Activated T-cell treated with anti-CD3 and anti-CD28 coated beads, Interleukin-2, amount 50 U/mL, for 72 hours (primary cell): ENCODE results near the gene OLFML2B. TPM values are rescaled to one million over a fixed set of nuclear protein-coding genes. Genes with fewer than 3 reads are reported as not detected.

Source experiments
- ATAC-seq, 2 donors: fragments of 150-1000 bp; cut with Tn5 transposase; replicated peaks in 1 of 2; 2 replicates each; pipeline ENCODE4 v1.10.0; 2021; ENCODE audit warnings: moderate library complexity in 2 of 2, mild to moderate bottlenecking in 1 of 2
- DNase-seq, 2 donors: peaks; one replicate each; pipeline ENCODE4 v3.0.0; 2021 to 2022; ENCODE audit warnings: mixed read lengths in 1 of 2
- H3K27ac Mint-ChIP-seq: one replicate; pipeline ENCODE4 v1.8.0; 2022; ENCODE audit warnings: mild to moderate bottlenecking, moderate library complexity, mixed read lengths
- H3K27me3 Mint-ChIP-seq: one replicate; pipeline ENCODE4 v1.8.0; 2022; ENCODE audit warnings: low read depth, mixed read lengths
- H3K36me3 Mint-ChIP-seq, 2 donors: one replicate each; pipeline ENCODE4 v1.8.0; 2022; ENCODE audit warnings: mixed read lengths in 2 of 2, mild to moderate bottlenecking in 1 of 2; ENCODE audit not compliant: insufficient read depth in 2 of 2
- H3K4me1 Mint-ChIP-seq: one replicate; pipeline ENCODE4 v1.8.0; 2022; ENCODE audit warnings: low read depth, mixed read lengths
- H3K4me3 Mint-ChIP-seq, 2 donors: one replicate each; pipeline ENCODE4 v1.8.0; 2022; ENCODE audit warnings: mild to moderate bottlenecking in 2 of 2, mixed read lengths in 2 of 2, moderate library complexity in 2 of 2
- H3K9me3 Mint-ChIP-seq, 2 donors: one replicate each; pipeline ENCODE4 v1.8.0; 2022; ENCODE audit warnings: mixed read lengths in 2 of 2
- total RNA-seq, 2 donors: library from RNA; stranded (reverse); gene quantifications; one replicate each; pipeline ENCODE4 v1.2.3, GENCODE V29; 2022

OLFML2B gene
- total RNA-seq, 2 donors from 2014 or later = not detected

DNA sequence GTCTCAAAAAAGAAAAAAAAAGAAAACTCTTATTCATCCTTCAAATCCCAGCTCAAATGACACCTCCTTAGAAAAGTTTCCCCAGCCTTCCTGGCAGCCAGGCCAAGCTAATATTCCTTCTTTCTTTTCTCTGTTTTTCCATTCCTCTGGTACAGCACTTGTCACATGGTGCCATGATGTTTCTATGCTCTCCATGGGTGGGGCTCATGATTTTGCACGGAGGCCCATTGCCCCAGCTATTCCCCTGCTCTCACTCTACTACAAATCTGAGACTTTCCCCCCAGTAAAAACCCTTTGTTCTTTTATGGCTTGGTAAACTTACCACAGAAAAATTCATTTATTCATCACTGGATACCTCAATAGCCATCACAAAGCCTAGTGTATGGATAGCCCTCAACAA, 26.5 kb downstream of the OLFML2B start:
- no peak for DNase-seq
- no peak for ATAC-seq
- no peaks in the 10 kb centered on the region for H3K36me3 Mint-ChIP-seq
- no peak overlapping the region for H3K27ac Mint-ChIP-seq
- no peaks in the 10 kb centered on the region for H3K9me3 Mint-ChIP-seq
- H3K4me3 Mint-ChIP-seq = no peak overlapping the region
- H3K27me3 Mint-ChIP-seq = no peaks in the 10 kb centered on the region
- no peaks in the 10 kb centered on the region for H3K4me1 Mint-ChIP-seq

GRCh38 chr1:161994175-161994668, 29.4 kb downstream of the OLFML2B start:
- H3K4me3 Mint-ChIP-seq = no peak overlapping the region
- H3K9me3 Mint-ChIP-seq = peaks cover 0 to 2% of the 10 kb centered on the region in 2 donors
- H3K36me3 Mint-ChIP-seq = peaks cover 0 to 1% of the 10 kb centered on the region in 2 donors
- H3K4me1 Mint-ChIP-seq = no peaks in the 10 kb centered on the region
- no peaks in the 10 kb centered on the region for H3K27me3 Mint-ChIP-seq
- no peak overlapping the region for H3K27ac Mint-ChIP-seq
- DNase-seq (no peak), ATAC-seq (no peak)

DNA sequence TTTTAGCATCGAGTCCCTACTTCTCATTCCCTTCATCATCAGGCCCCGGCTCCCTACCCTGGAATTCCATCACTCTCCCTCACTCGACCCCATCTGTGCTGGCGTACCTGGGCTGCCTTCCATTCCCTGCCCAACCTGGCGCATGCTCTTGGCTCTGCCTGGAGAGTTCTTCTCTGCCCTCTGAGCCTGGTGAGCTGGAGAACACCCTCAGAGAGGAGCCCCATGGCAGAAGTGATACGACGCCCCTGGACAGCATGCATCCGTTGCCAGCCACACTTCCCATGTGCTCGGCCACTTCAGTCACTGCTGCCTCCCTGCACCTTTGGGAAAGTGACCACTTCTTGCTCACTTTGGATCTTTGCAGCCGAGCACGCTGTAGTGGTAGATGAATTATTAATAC, 30.1 kb downstream of the OLFML2B start:
- Mint-ChIP-seq H3K4me3 (no peak overlapping the region), H3K36me3 (peaks cover 1 to 3% of the 10 kb centered on the region in 2 donors), H3K27me3 (no peaks in the 10 kb centered on the region), H3K27ac (no peak overlapping the region), H3K9me3 (peaks cover 0 to 6% of the 10 kb centered on the region in 2 donors), H3K4me1 (no peaks in the 10 kb centered on the region)
- DNase-seq (no peak), ATAC-seq (no peak)

- H3K4me1 Mint-ChIP-seq = no peaks in the 10 kb centered on the region
- no peak overlapping the region for H3K4me3 Mint-ChIP-seq
- ATAC-seq (no peak), DNase-seq (no peak)
- peaks cover 1 to 5% of the 10 kb centered on the region in 2 donors for H3K36me3 Mint-ChIP-seq
- no peak overlapping the region for H3K27ac Mint-ChIP-seq
- H3K9me3 Mint-ChIP-seq = peaks cover 2 to 13% of the 10 kb centered on the region in 2 donors
- H3K27me3 Mint-ChIP-seq = no peaks in the 10 kb centered on the region
These were observed 33.9 kb downstream of the OLFML2B start for GRCh38 chr1:161989786-161990185.

DNA sequence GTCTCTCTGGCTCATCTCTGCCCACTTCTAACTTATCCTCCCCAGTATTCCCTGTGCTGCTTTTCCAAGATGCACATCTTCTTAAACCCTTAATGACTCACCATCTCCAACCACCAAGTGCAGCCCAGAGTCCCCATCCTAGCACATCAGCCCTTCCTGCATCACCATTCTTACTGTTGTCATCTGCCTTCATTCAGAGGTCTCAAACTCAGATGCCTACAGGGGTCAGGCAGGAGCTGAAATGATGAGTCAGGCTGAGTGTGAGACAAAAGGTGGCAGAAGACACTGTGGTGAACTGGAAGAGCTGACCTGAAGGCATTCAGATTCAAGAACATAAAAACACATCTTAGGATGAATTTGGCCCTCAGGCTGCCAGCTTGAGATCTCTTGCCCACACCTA, 34.6 kb downstream of the OLFML2B start:
- H3K4me3 Mint-ChIP-seq = no peak overlapping the region
- H3K27me3 Mint-ChIP-seq = no peaks in the 10 kb centered on the region
- no peaks in the 10 kb centered on the region for H3K4me1 Mint-ChIP-seq
- peaks cover 2 to 13% of the 10 kb centered on the region in 2 donors for H3K9me3 Mint-ChIP-seq
- peaks cover 1 to 5% of the 10 kb centered on the region in 2 donors for H3K36me3 Mint-ChIP-seq
- peak in 1 of 2 donors; percentile 35 for ATAC-seq
- no peak for DNase-seq
- no peak overlapping the region for H3K27ac Mint-ChIP-seq

GRCh38 chr1:161988413-161988812, 35.3 kb downstream of the OLFML2B start:
- no peak for DNase-seq
- Mint-ChIP-seq H3K4me1 (no peaks in the 10 kb centered on the region), H3K4me3 (no peak overlapping the region), H3K27me3 (no peaks in the 10 kb centered on the region), H3K9me3 (peaks cover 2 to 13% of the 10 kb centered on the region in 2 donors), H3K27ac (no peak overlapping the region), H3K36me3 (peaks cover 1 to 5% of the 10 kb centered on the region in 2 donors)
- ATAC-seq = no peak

GRCh38 chr1:161987872-161988271, 35.8 kb downstream of the OLFML2B start:
- ATAC-seq = no peak
- Mint-ChIP-seq H3K4me3 (no peak overlapping the region), H3K27ac (no peak overlapping the region), H3K9me3 (peaks cover 2 to 13% of the 10 kb centered on the region in 2 donors), H3K36me3 (peaks cover 1 to 5% of the 10 kb centered on the region in 2 donors), H3K27me3 (no peaks in the 10 kb centered on the region), H3K4me1 (no peaks in the 10 kb centered on the region)
- DNase-seq = no peak

DNA sequence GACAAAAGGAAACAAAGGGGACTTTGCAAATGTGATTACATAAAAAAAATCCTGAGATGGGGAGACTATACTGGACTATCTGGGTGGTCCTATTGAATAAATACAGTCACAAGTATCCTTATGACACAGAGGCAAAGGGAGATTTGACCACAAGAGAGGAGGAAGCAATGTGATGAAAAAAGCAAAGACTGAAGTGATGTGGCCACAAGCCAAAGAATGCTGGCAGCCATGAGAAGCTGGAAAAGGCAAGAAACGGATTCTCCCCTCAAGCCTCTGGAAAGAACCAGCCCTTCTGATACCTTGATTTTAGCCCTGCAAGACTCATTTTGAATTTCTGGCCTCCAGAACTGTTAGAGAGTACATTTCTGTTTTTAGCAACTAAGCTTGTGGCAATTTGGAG, 36.4 kb downstream of the OLFML2B start:
- Mint-ChIP-seq H3K9me3 (peaks cover 2 to 13% of the 10 kb centered on the region in 2 donors), H3K4me3 (no peak overlapping the region), H3K36me3 (peaks cover 1 to 5% of the 10 kb centered on the region in 2 donors), H3K27ac (no peak overlapping the region), H3K4me1 (no peaks in the 10 kb centered on the region), H3K27me3 (no peaks in the 10 kb centered on the region)
- ATAC-seq (no peak), DNase-seq (no peak)

DNA sequence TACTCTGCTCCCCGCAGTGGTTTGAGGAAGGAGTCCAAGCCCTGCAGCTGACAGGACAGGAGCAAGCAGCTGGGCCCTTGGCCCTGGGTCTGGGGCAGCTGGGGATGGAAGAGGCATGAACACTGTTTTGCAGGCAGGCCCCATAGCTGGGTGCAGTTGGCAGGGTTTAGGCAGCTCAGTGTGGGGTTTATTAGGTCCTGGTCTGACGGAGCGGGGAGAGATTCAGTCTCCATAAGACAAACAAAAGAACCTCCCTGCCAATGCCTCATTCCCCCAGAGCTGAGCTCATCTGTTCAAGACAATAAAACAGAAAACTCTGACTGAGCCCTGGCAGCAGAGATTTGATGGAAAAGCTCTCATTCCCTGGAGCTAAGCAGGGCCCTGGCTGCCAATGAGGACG, 37.3 kb downstream of the OLFML2B start:
- H3K36me3 Mint-ChIP-seq = peaks cover 1 to 5% of the 10 kb centered on the region in 2 donors
- peaks cover 2 to 11% of the 10 kb centered on the region in 2 donors for H3K9me3 Mint-ChIP-seq
- H3K4me1 Mint-ChIP-seq = no peaks in the 10 kb centered on the region
- H3K27me3 Mint-ChIP-seq = no peaks in the 10 kb centered on the region
- H3K27ac Mint-ChIP-seq = no peak overlapping the region
- no peak for ATAC-seq
- no peak overlapping the region for H3K4me3 Mint-ChIP-seq
- no peak for DNase-seq

DNA sequence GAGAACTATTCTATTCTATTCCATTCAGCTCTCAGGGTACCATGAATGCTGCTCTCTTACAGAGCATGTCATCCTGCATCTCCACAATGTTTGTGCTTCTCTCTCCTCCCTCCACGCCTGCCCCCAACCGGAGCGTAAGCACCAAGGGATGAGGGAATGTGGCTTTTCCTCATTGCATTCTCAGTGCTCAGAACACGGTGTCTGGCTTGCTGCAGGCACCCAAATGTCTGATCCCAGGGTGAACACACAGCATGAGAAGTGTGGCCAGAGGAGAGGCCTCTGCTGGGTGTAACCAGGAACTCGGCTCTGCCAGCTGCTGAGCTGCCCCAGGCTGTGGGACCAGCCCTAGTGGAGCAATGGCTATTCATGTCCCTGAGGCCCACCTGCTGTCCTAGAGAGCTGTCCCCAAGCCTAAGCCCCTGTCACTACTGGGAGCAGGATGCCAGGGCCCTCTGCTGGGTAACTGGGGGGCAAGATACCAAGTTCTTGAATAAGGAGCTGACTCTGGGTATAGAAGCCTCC, 38.3 kb downstream of the OLFML2B start:
- Mint-ChIP-seq H3K4me3 (no peak overlapping the region), H3K4me1 (no peaks in the 10 kb centered on the region), H3K27ac (no peak overlapping the region), H3K9me3 (peaks cover 2 to 11% of the 10 kb centered on the region in 2 donors), H3K36me3 (peaks cover 0 to 5% of the 10 kb centered on the region in 2 donors), H3K27me3 (no peaks in the 10 kb centered on the region)
- no peak for ATAC-seq
- no peak for DNase-seq

DNA sequence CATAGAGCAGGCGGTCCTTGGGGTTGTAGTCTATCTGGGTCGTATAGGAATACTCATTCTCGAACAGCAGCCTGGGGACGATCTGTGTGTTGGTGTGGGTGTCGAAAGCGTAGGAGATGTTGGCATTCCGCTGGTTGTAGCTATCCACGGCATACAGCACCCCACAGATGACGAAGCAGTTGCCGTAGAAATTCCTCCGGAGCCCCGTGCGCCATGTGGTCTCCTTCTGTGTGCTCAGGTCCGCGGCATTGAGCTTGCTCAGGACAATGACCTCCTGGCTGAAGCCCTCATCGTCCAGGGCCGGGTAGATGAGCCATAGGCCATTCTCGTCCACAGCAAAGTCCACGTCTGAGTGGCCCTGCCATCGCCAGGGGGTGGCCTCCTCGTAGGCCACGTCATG, 39.9 kb downstream of the OLFML2B start:
- Mint-ChIP-seq H3K27me3 (no peaks in the 10 kb centered on the region), H3K9me3 (peaks cover 2 to 7% of the 10 kb centered on the region in 2 donors)

DNA sequence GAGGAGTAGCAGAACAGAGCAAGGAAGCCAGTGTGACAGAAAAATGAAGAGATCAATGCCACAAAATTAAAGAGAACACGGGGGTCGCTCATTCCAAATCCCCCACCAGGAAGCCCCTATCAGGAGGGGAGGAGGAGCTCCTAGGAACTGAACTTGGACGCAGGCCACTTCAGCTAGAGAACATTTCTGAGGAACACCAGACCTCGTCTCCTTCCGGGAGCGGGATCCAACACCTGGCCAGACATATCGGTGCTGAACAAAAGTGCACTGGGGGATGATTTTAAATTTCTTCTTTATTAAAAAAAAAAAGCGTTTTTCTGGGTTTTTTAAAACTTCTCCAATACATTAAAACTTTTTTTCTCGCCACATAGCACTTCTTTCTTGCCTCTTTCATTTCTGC, 40.8 kb downstream of the OLFML2B start:
- Mint-ChIP-seq H3K27me3 (no peaks in the 10 kb centered on the region), H3K36me3 (peaks cover 0 to 2% of the 10 kb centered on the region in 2 donors), H3K4me3 (no peak overlapping the region), H3K4me1 (no peaks in the 10 kb centered on the region), H3K27ac (no peak overlapping the region), H3K9me3 (peaks cover 2 to 5% of the 10 kb centered on the region in 2 donors)
- no peak for DNase-seq
- ATAC-seq = no peak

More for the DNA sequence above, 39.9 kb downstream of the OLFML2B start:
- H3K27ac Mint-ChIP-seq = no peak overlapping the region
- H3K4me3 Mint-ChIP-seq = no peak overlapping the region
- peaks cover 0 to 2% of the 10 kb centered on the region in 2 donors for H3K36me3 Mint-ChIP-seq
- no peak for DNase-seq
- no peaks in the 10 kb centered on the region for H3K4me1 Mint-ChIP-seq
- ATAC-seq = no peak

- H3K4me1 Mint-ChIP-seq = no peaks in the 10 kb centered on the region
These were observed 41.2 kb downstream of the OLFML2B start for GRCh38 chr1:161982507-161982895.

More at GRCh38 chr1:161982507-161982895, 41.2 kb downstream of the OLFML2B start:
- Mint-ChIP-seq H3K36me3 (peaks cover 0 to 2% of the 10 kb centered on the region in 2 donors), H3K9me3 (peaks cover 2 to 5% of the 10 kb centered on the region in 2 donors), H3K4me3 (no peak overlapping the region), H3K27me3 (no peaks in the 10 kb centered on the region), H3K27ac (no peak overlapping the region)
- no peak for ATAC-seq
- no peak for DNase-seq
